HCT116 (cell line): ENCODE measurements around the gene DDX41. TPM values are rescaled to one million over a fixed set of nuclear protein-coding genes. Genes with fewer than 3 reads are reported as not detected.

Experiments
- ATAC-seq: fragments of 200-7000 bp; cut with Tn5 transposase; 2 replicates; pipeline ENCODE4 v1.9.1; 2020; ENCODE audit warnings: mild to moderate bottlenecking, moderate library complexity
- BruUV-seq: library from RNA; stranded (reverse); fragments of 400-500 nt; replicated peaks from 2 replicates; lab custom pipeline; 2021; lab: Mats Ljungman, UMichigan
- CTCF ChIA-PET: fragments of 300-600 bp; sonication (Branson Sonifier 250); formaldehyde crosslinking; loops from one replicate; lab custom pipeline; 2021; ENCODE audit warnings: antibody characterized with exemption; lab: Charles Lee
- POLR2A ChIA-PET: fragments of 300-600, 350-600 bp; sonication (Branson Sonifier 250); formaldehyde crosslinking; loops from one replicate; lab custom pipeline; 2021; ENCODE audit warnings: antibody characterized with exemption; lab: Charles Lee
- RAD21 ChIA-PET, 2 experiments: fragments of 300-600 bp; sonication (Branson Sonifier 250); formaldehyde crosslinking; loops; one replicate each; lab custom pipeline; 2023; ENCODE audit warnings: low total read pairs in 2 of 2; ENCODE audit not compliant: uncharacterized antibody in 2 of 2, unreplicated experiment in 2 of 2, low non-redundant PET in 1 of 2; lab: Charles Lee
- DNase-seq: peaks from one replicate; pipeline ENCODE4 v3.0.0-alpha.2; 2010; ENCODE audit warnings: low read depth, low spot score
- H2AFZ ChIP-seq: fragments of 200-600 bp; shearing (Covaris generic), sonication (generic); 2 replicates; pipeline ENCODE4 v1.6.1; 2017; ENCODE audit warnings: low read depth, mixed run types, mixed read lengths, antibody characterized with exemption, low read length; ENCODE audit not compliant: poor library complexity, severe bottlenecking
- H3K27ac ChIP-seq: 2 replicates; pipeline ENCODE4 v1.5.1; 2012; ENCODE audit warnings: low read depth, low read length
- H3K27me3 ChIP-seq: fragments of 200-600 bp; sonication (generic); 2 replicates; pipeline ENCODE4 v1.6.1; 2016; ENCODE audit warnings: mixed run types, low read length, mixed read lengths; ENCODE audit not compliant: insufficient read depth
- H3K36me3 ChIP-seq, 2 experiments: fragments of 200-500 bp in 1 of 2; fragments of 200-600 bp in 1 of 2; sonication (Bioruptor generic) in 1 of 2; sonication (generic) in 1 of 2; 2 replicates each; pipeline versions ENCODE4 v1.5.1 to v1.6.1; 2014 to 2016; ENCODE audit warnings: low read length in 2 of 2, inconsistent platforms in 1 of 2, mixed read lengths in 1 of 2, mixed run types in 1 of 2; ENCODE audit not compliant: insufficient read depth in 2 of 2, control insufficient read depth in 1 of 2
- H3K4me1 ChIP-seq, 2 experiments: fragments of 200-600 bp in 1 of 2; sonication (generic) in 1 of 2; 2 replicates each; pipeline versions ENCODE4 v1.5.1 to v1.6.1; 2012 to 2017; ENCODE audit warnings: low read length in 2 of 2, inconsistent platforms in 1 of 2, mild to moderate bottlenecking in 1 of 2, mixed read lengths in 1 of 2, mixed run types in 1 of 2, moderate library complexity in 1 of 2; ENCODE audit not compliant: insufficient read depth in 2 of 2, control insufficient read depth in 1 of 2
- H3K4me2 ChIP-seq: fragments of 200-600 bp; sonication (generic); 2 replicates; pipeline ENCODE4 v1.6.1; 2017; ENCODE audit warnings: mixed run types, low read length, mixed read lengths
- H3K4me3 ChIP-seq, 2 experiments: fragments of 200-600 bp in 1 of 2; sonication (generic) in 1 of 2; replicated peaks in 1 of 2; 2 replicates each; pipeline ENCODE4 v1.5.1; 2011 to 2016; ENCODE audit warnings: low read length in 2 of 2, control low read depth in 1 of 2, low read depth in 1 of 2, mild to moderate bottlenecking in 1 of 2, mixed read lengths in 1 of 2, mixed run types in 1 of 2
- H3K79me2 ChIP-seq: fragments of 200-600 bp; sonication (generic); 2 replicates; pipeline ENCODE4 v1.6.1; 2017; ENCODE audit warnings: mild to moderate bottlenecking, mixed run types, low read length, moderate library complexity, mixed read lengths; ENCODE audit not compliant: insufficient read depth
- H3K9ac ChIP-seq: fragments of 200-600 bp; sonication (generic); 2 replicates; pipeline ENCODE4 v1.6.1; 2016; ENCODE audit warnings: low read length, mixed read lengths
- H3K9me2 ChIP-seq: fragments of 200-600 bp; sonication (generic), shearing (Covaris generic); 2 replicates; pipeline ENCODE4 v1.6.1; 2017; ENCODE audit warnings: mixed run types, mild to moderate bottlenecking, moderate library complexity; ENCODE audit not compliant: insufficient read depth
- H3K9me3 ChIP-seq, 2 experiments: fragments of 200-500 bp in 1 of 2; fragments of 200-600 bp in 1 of 2; sonication (Bioruptor generic) in 1 of 2; sonication (generic) in 1 of 2; 2 replicates each; pipeline ENCODE4 v1.6.1; 2014 to 2017; ENCODE audit warnings: low read length in 2 of 2, mixed read lengths in 2 of 2, inconsistent platforms in 1 of 2, low read depth in 1 of 2, mild to moderate bottlenecking in 1 of 2, mixed run types in 1 of 2, moderate library complexity in 1 of 2; ENCODE audit not compliant: control insufficient read depth in 1 of 2, insufficient read depth in 1 of 2
- H4K20me1 ChIP-seq: fragments of 200-600 bp; sonication (generic), shearing (Covaris generic); 2 replicates; pipeline ENCODE4 v1.6.1; 2017; ENCODE audit warnings: mixed run types, mild to moderate bottlenecking, moderate library complexity; ENCODE audit not compliant: insufficient read depth
- CTCF ChIP-seq, 3 experiments: fragments of 200-600 bp in 1 of 3; sonication (generic) in 1 of 3; IDR thresholded peaks in 2 of 3; conservative IDR thresholded peaks in 1 of 3; 2 replicates each; pipeline ENCODE4 v1.5.1; 2012 to 2017; ENCODE audit warnings: low read depth in 2 of 3, low read length in 2 of 3, antibody characterized with exemption in 1 of 3, borderline replicate concordance in 1 of 3, control low read depth in 1 of 3, mild to moderate bottlenecking in 1 of 3, mixed read lengths in 1 of 3, mixed run types in 1 of 3, moderate library complexity in 1 of 3; ENCODE audit not compliant: insufficient read depth in 1 of 3
- EGR1 ChIP-seq: IDR thresholded peaks from 2 replicates; pipeline ENCODE4 v1.6.1; 2012; ENCODE audit warnings: low read depth
- EZH2 ChIP-seq: fragments of 200-600 bp; sonication (generic); IDR thresholded peaks from 2 replicates; pipeline ENCODE4 v1.6.1; 2017; ENCODE audit warnings: antibody characterized with exemption, mixed run types
- EZH2phosphoT487 ChIP-seq: fragments of 200-600 bp; IDR thresholded peaks from 2 replicates; pipeline ENCODE4 v1.6.1; 2018; ENCODE audit warnings: antibody characterized with exemption, borderline replicate concordance
- FOSL1 ChIP-seq: IDR thresholded peaks from 2 replicates; pipeline ENCODE4 v1.6.1; 2012; ENCODE audit warnings: low read depth
- JUND ChIP-seq: IDR thresholded peaks from 2 replicates; pipeline ENCODE4 v1.6.1; 2012
- POLR2AphosphoS5 ChIP-seq: IDR thresholded peaks from 2 replicates; pipeline ENCODE4 v1.6.1; 2011; ENCODE audit warnings: mild to moderate bottlenecking, low read depth, low read length, moderate library complexity
- RAD21 ChIP-seq: IDR thresholded peaks from 2 replicates; pipeline ENCODE4 v1.6.1; 2012; ENCODE audit warnings: low read depth, mild to moderate bottlenecking
- REST ChIP-seq: IDR thresholded peaks from 2 replicates; pipeline ENCODE4 v1.6.1; 2012; ENCODE audit warnings: low read depth
- SIN3A ChIP-seq: IDR thresholded peaks from 2 replicates; pipeline ENCODE4 v1.6.1; 2012; ENCODE audit warnings: low read depth
- intact Hi-C: fragments of 100-400 bp; cut with micrococcal nuclease; formaldehyde crosslinking; loops from 2 replicates; pipeline ENCODE4 v1.10.0; 2022
- total RNA-seq: library from RNA; stranded (reverse); gene quantifications from one replicate; pipeline ENCODE4 v1.2.1, GENCODE V29; 2021; ENCODE audit not compliant: unreplicated experiment

The DDX41 gene
- total RNA-seq, 1 experiment from 2014 or later, result 141 TPM

GRCh38 chr5:177499842-177500241 is 16.9 kb downstream of the DDX41 start:
- Histone ChIP-seq H3K27ac (no peak overlapping the region), H2AFZ (no peak overlapping the region), H4K20me1 (peaks cover 7% of the 10 kb centered on the region; the same call in 1 of the 2 replicates), H3K27me3 (no peaks in the 10 kb centered on the region), H3K9me3 (no peaks in the 10 kb centered on the region), H3K9me2 (no peaks in the 10 kb centered on the region), H3K79me2 (peaks cover 23% of the 10 kb centered on the region), H3K4me1 (peaks cover 20 to 39% of the 10 kb centered on the region in 2 experiments), H3K4me3 (no peak overlapping the region), H3K4me2 (no peak overlapping the region), H3K36me3 (peaks cover 0 to 6% of the 10 kb centered on the region in 2 experiments; a peak in 1 of 4 replicates), H3K9ac (no peak overlapping the region)
- ATAC-seq (no peak), DNase-seq (no peak)
- no TSS peak for BruUV-seq
- POLR2A ChIA-PET, result no interaction called here
- RAD21 ChIA-PET, result no interaction called here
- CTCF ChIA-PET, result interaction anchor here (2.0 kb wide), 1 partner anchor 96 kb away, joined by 17 read pairs; no protein-coding TSS in a partner anchor
- TF ChIP-seq FOSL1 (no peak), JUND (no peak), RAD21 (no peak), SIN3A (no peak), EGR1 (no peak), REST (no peak), CTCF (IDR thresholded peaks at IDR 0.05 in 2 of 3, conservative IDR thresholded peaks at IDR 0.05 in 1 of 3; ENCODE audit: borderline replicate concordance in 1 of 3, insufficient read depth in 1 of 3, low read depth in 2 of 3, low read length in 2 of 3) (no peak), EZH2phosphoT487 (no peak), POLR2AphosphoS5 (no peak), EZH2 (no peak)
- intact Hi-C loops, result loop anchor here (2.0 to 5.0 kb wide), 5 partner anchors 98 to 385 kb away; partner anchors contain the start of genes B4GALT7, MXD3, PFN3 and PRELID1
